ENCODE measurements around the gene QRICH1. TPM values are rescaled to one million over a fixed set of nuclear protein-coding genes. Genes with fewer than 3 reads are reported as not detected.

The QRICH1 gene
- polyA plus RNA-seq, 1 of the 3 experiments (the other 2 are of a cell fraction), result 58.5 TPM

DNA sequence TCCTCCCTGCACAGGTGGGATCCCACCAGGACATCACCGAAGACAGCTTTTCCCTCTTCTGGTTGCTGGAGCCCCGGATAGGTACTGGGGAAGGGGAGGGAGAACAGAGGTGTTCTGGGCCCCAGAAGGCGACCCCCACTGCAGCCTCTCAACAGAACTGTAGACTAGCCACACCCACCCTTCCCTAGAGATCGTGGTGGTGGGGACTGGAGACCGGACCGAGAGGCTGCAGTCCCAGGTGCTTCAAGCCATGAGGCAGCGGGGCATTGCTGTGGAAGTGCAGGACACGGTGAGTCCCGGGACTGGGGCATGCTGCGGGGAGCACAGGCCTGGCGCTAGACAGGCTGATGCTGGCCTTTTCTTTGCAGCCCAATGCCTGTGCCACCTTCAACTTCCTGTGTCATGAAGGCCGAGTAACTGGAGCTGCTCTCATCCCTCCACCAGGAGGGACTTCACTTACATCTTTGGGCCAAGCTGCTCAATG, 71.1 kb downstream of the QRICH1 start:
- H4K20me1 ChIP-seq (ENCODE audit: insufficient read depth), result no peaks in the 10 kb centered on the region
- POLR2A ChIA-PET, result interaction anchor here (0.6 to 4.6 kb wide), 5 partner anchors 15 to 428 kb away, joined by 3 to 80 read pairs (median 15); partner anchors contain the start of genes COL7A1, IP6K2, QRICH1 and WDR6
- CTCF ChIA-PET, result interaction anchor here (1.2 to 14.2 kb wide), 13 partner anchors 9 to 427 kb away, joined by 3 to 114 read pairs (median 6); partner anchors contain the start of genes P4HTM, QRICH1, USP4 and WDR6
- peak overlapping the region; percentile 97 for H3K4me2 ChIP-seq
- no peaks in the 10 kb centered on the region for H3K27me3 ChIP-seq (ENCODE audit: insufficient read depth)
- 16% methylated on average over 12 of the region's 12 CpGs for WGBS (ENCODE audit: low lambda C conversion rate)
- H3K9me3 ChIP-seq, result no peaks in the 10 kb centered on the region
- peak; percentile 32 for DNase-seq
- H3K36me3 ChIP-seq (replicated peaks in 1 of 2; ENCODE audit: control insufficient read depth in 1 of 2, insufficient read depth in 2 of 2, low read length in 1 of 2), result peaks cover 39 to 45% of the 10 kb centered on the region in 2 experiments
- no peak overlapping the region for H2AFZ ChIP-seq (ENCODE audit: low read depth)
- H3F3A ChIP-seq (replicated peaks; ENCODE audit: insufficient read depth), result peaks cover 44% of the 10 kb centered on the region
- peak overlapping the region; percentile 99 for H3K9ac ChIP-seq
- H3K79me2 ChIP-seq (ENCODE audit: insufficient read depth), result peaks cover 85% of the 10 kb centered on the region
- peak overlapping the region; percentile 99 for H3K27ac ChIP-seq (ENCODE audit: low read depth in 2 of 2, low read length in 1 of 2)
- H3K4me3 ChIP-seq (ENCODE audit: low read depth in 2 of 2, low read length in 1 of 2), result peak overlapping the region; percentile 87 to 94
- peaks cover 8 to 30% of the 10 kb centered on the region in 2 experiments; a peak in 2 of 4 replicates for H3K4me1 ChIP-seq (ENCODE audit: control insufficient read depth in 1 of 2, insufficient read depth in 2 of 2, low read depth in 1 of 2, low read length in 1 of 2)
- TF ChIP-seq TCF12 (IDR thresholded peaks at IDR 0.05) (no peak), FOSL2 (IDR thresholded peaks at IDR 0.05; ENCODE audit: borderline replicate concordance, low read depth) (no peak), FOXM1 (IDR thresholded peaks at IDR 0.05; ENCODE audit: low read depth) (no peak), SIN3A (IDR thresholded peaks at IDR 0.05; ENCODE audit: borderline replicate concordance, low read depth, low read length) (no peak), RCOR1 (IDR thresholded peaks at IDR 0.05; ENCODE audit: low read length) (no peak), YY1 (IDR thresholded peaks at IDR 0.05; ENCODE audit: low read depth) (no peak), CHD2 (IDR thresholded peaks at IDR 0.05; ENCODE audit: low read length, partially characterized antibody) (no peak), EZH2phosphoT487 (IDR thresholded peaks at IDR 0.05; ENCODE audit: borderline replicate concordance, low read depth) (no peak), RAD21 (IDR thresholded peaks at IDR 0.05; ENCODE audit: low read length) (no peak)
- TF ChIP-seq, protein P1, sequence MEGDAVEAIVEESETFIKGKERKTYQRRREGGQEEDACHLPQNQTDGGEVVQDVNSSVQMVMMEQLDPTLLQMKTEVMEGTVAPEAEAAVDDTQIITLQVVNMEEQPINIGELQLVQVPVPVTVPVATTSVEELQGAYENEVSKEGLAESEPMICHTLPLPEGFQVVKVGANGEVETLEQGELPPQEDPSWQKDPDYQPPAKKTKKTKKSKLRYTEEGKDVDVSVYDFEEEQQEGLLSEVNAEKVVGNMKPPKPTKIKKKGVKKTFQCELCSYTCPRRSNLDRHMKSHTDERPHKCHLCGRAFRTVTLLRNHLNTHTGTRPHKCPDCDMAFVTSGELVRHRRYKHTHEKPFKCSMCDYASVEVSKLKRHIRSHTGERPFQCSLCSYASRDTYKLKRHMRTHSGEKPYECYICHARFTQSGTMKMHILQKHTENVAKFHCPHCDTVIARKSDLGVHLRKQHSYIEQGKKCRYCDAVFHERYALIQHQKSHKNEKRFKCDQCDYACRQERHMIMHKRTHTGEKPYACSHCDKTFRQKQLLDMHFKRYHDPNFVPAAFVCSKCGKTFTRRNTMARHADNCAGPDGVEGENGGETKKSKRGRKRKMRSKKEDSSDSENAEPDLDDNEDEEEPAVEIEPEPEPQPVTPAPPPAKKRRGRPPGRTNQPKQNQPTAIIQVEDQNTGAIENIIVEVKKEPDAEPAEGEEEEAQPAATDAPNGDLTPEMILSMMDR (IDR thresholded peaks at IDR 0.05), result no peak
- TF ChIP-seq, protein P2, sequence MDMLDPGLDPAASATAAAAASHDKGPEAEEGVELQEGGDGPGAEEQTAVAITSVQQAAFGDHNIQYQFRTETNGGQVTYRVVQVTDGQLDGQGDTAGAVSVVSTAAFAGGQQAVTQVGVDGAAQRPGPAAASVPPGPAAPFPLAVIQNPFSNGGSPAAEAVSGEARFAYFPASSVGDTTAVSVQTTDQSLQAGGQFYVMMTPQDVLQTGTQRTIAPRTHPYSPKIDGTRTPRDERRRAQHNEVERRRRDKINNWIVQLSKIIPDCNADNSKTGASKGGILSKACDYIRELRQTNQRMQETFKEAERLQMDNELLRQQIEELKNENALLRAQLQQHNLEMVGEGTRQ (IDR thresholded peaks at IDR 0.05; ENCODE audit: borderline replicate concordance, low read depth, low read length), result no peak
- H3K9me2 ChIP-seq, result no peaks in the 10 kb centered on the region

DNA sequence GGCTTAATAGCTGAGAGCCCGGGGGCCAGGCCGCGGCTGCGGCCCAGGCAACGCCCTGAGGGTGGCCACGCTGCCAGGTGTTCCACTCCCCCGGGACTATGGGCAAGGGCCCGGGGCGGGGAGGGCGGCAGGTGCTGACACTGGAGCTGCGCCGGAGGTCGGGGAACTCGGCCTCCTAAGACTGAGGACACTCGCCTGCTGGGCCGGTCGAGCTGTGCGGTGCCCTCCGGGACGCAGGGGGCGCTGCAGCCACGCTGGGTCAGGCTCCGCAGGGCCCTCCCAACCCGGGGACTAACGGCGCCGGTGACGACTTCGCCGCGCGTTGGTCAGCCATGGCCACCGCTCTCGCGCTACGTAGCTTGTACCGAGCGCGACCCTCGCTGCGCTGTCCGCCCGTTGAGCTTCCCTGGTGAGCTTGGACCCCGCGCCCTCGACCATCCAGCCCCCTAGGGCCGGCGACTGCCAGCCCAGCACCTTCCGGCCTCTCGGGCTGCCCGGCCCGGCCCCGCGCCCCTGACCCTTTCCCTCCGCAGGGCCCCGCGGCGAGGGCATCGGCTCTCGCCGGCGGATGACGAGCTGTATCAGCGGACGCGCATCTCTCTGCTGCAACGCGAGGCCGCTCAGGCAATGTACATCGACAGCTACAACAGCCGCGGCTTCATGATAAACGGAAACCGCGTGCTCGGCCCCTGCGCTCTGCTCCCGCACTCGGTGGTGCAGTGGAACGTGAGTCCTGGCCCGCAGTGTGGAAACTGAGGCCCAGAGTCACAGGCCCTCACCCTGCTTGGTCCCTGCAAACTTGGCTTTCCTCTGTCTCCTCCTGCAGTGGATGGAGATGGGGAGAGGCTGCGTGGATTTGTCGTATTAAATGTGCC, 71.8 kb downstream of the QRICH1 start, which contains the start of gene NDUFAF3:
Gene NDUFAF3, plus strand, starts transcription at position 309 of the 875 bp plus-strand sequence. Its CDS starts 24 bp downstream, at position 333.
- H3K27me3 ChIP-seq (ENCODE audit: insufficient read depth), result no peaks in the 10 kb centered on the region
- peak within 1 kb of the TSS; percentile 92 for H2AFZ ChIP-seq (ENCODE audit: low read depth)
- TF ChIP-seq POLR2AphosphoS5 (IDR thresholded peaks at IDR 0.05; ENCODE audit: low read depth, low read length) (peak; percentile 49; the same call in 1 of the 2 replicates), JUND (IDR thresholded peaks at IDR 0.05) (no peak), GATA2 (CRISPR knock-in tag; IDR thresholded peaks at IDR 0.05) (no peak), MXI1 (IDR thresholded peaks at IDR 0.05; ENCODE audit: low read depth, low read length) (peak; percentile 49; the same call in 1 of the 2 replicates), FOXM1 (IDR thresholded peaks at IDR 0.05; ENCODE audit: low read depth) (peak; percentile 14; the same call in 1 of the 2 replicates), RAD21 (IDR thresholded peaks at IDR 0.05; ENCODE audit: low read length) (0 out of 2 replicates have a peak, but pooled peaks have one; percentile 19), GABPA (IDR thresholded peaks at IDR 0.05; ENCODE audit: low read depth) (peak; percentile 46; the same call in 1 of the 2 replicates), TAF1 (IDR thresholded peaks at IDR 0.05; ENCODE audit: borderline replicate concordance, low read depth, low read length) (peak; percentile 92), YY1 (IDR thresholded peaks at IDR 0.05; ENCODE audit: low read depth) (peak; percentile 87), TCF12 (IDR thresholded peaks at IDR 0.05) (no peak), SIN3A (IDR thresholded peaks at IDR 0.05; ENCODE audit: borderline replicate concordance, low read depth, low read length) (peak; percentile 75; the same call in 1 of the 2 replicates), SMC3 (IDR thresholded peaks at IDR 0.05; ENCODE audit: low read depth, low read length) (peak; percentile 13)
- TF ChIP-seq, protein P3, sequence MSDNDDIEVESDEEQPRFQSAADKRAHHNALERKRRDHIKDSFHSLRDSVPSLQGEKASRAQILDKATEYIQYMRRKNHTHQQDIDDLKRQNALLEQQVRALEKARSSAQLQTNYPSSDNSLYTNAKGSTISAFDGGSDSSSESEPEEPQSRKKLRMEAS (IDR thresholded peaks at IDR 0.05; ENCODE audit: low read depth), result peak; percentile 70
- TF ChIP-seq, protein P1 (IDR thresholded peaks at IDR 0.05), result peak; percentile 88

More for the DNA sequence above, 71.8 kb downstream of the QRICH1 start, which contains the start of gene NDUFAF3:
- peak within 1 kb of the TSS; percentile 99 for H3K9ac ChIP-seq
- H3K4me1 ChIP-seq (ENCODE audit: control insufficient read depth in 1 of 2, insufficient read depth in 2 of 2, low read depth in 1 of 2, low read length in 1 of 2), result peaks cover under 1 to 35% of the 10 kb centered on the region in 2 experiments; a peak in 1 of 4 replicates
- no peaks in the 10 kb centered on the region for H4K20me1 ChIP-seq (ENCODE audit: insufficient read depth)
- H3K4me3 ChIP-seq (ENCODE audit: low read depth in 2 of 2, low read length in 1 of 2), result peak within 1 kb of the TSS; percentile 87 to 94
- peaks cover 42% of the 10 kb centered on the region for H3F3A ChIP-seq (replicated peaks; ENCODE audit: insufficient read depth)
- CTCF ChIA-PET, result interaction anchor here (0.6 to 14.2 kb wide), 24 partner anchors 9 to 428 kb away, joined by 3 to 114 read pairs (median 4); partner anchors contain the start of genes KLHDC8B, LAMB2, P4HTM and QRICH1
- peaks cover 81% of the 10 kb centered on the region for H3K79me2 ChIP-seq (ENCODE audit: insufficient read depth)
- H3K4me2 ChIP-seq, result peak within 1 kb of the TSS; percentile 97
- no peaks in the 10 kb centered on the region for H3K9me2 ChIP-seq
- peak; percentile 95 for DNase-seq
- peaks cover 36 to 38% of the 10 kb centered on the region in 2 experiments for H3K36me3 ChIP-seq (replicated peaks in 1 of 2; ENCODE audit: control insufficient read depth in 1 of 2, insufficient read depth in 2 of 2, low read length in 1 of 2)
- H3K9me3 ChIP-seq, result no peaks in the 10 kb centered on the region
- H3K27ac ChIP-seq (ENCODE audit: low read depth in 2 of 2, low read length in 1 of 2), result peak within 1 kb of the TSS; percentile 99
- POLR2A ChIA-PET, result interaction anchor here (0.5 to 4.6 kb wide), 13 partner anchors 7 to 702 kb away, joined by 3 to 80 read pairs (median 4); partner anchors contain the start of genes COL7A1, GMPPB, GPX1 and IMPDH2
- under 1% methylated on average over 18 of the region's 83 CpGs for WGBS (ENCODE audit: low lambda C conversion rate)

Measured in SK-N-SH (cell line).